CD14-positive monocyte (primary cell): ENCODE data around the gene LSMEM2. TPM values are rescaled to one million over a fixed set of nuclear protein-coding genes. Genes with fewer than 3 reads are reported as not detected.
"Not testable (repeated sequence)": the region's sequence is repeated elsewhere in the genome, so short reads cannot be mapped to it uniquely, and the experiment has no call there.

Source experiments
- DNase-seq, 3 donors: peaks; one replicate each; pipeline ENCODE4 v3.0.0-alpha.2; 2011 to 2022
- H2AFZ ChIP-seq: 2 replicates; pipeline ENCODE4 v1.6.0; 2012; ENCODE audit warnings: mild to moderate bottlenecking, low read depth, low read length, inconsistent platforms; ENCODE audit not compliant: insufficient read depth, poor library complexity, severe bottlenecking
- H3K27ac ChIP-seq, 2 donors: 1 replicate in 1 of 2; 2 replicates in 1 of 2; pipeline ENCODE4 v1.5.1; 2012 to 2013; ENCODE audit warnings: low read length in 2 of 2, control low read depth in 1 of 2, inconsistent platforms in 1 of 2, low read depth in 1 of 2, mild to moderate bottlenecking in 1 of 2
- H3K27me3 ChIP-seq, 2 donors: one replicate each; pipeline versions ENCODE4 v1.6.0 to v1.6.1; 2011 to 2013; ENCODE audit warnings: low read length in 2 of 2; ENCODE audit not compliant: control insufficient read depth in 2 of 2, insufficient read depth in 2 of 2
- H3K36me3 ChIP-seq, 2 donors: replicated peaks in 1 of 2; 1 replicate in 1 of 2; 2 replicates in 1 of 2; pipeline versions ENCODE4 v1.5.1 to v1.6.1; 2012 to 2013; ENCODE audit warnings: low read length in 2 of 2, control low read depth in 1 of 2, inconsistent platforms in 1 of 2, mild to moderate bottlenecking in 1 of 2; ENCODE audit not compliant: insufficient read depth in 2 of 2, control insufficient read depth in 1 of 2
- H3K4me1 ChIP-seq, 2 donors: 1 replicate in 1 of 2; 2 replicates in 1 of 2; pipeline versions ENCODE4 v1.5.1 to v1.6.1; 2012 to 2013; ENCODE audit warnings: low read length in 2 of 2, control low read depth in 1 of 2, inconsistent platforms in 1 of 2, mild to moderate bottlenecking in 1 of 2, moderate library complexity in 1 of 2; ENCODE audit not compliant: insufficient read depth in 2 of 2, control insufficient read depth in 1 of 2
- H3K4me2 ChIP-seq: replicated peaks from 2 replicates; pipeline ENCODE3; 2012; ENCODE audit warnings: low read length, moderate library complexity, mild to moderate bottlenecking; ENCODE audit not compliant: poor library complexity, severe bottlenecking; ENCODE audit errors: extremely low read depth
- H3K4me3 ChIP-seq, 3 experiments: fragments of 200-600 bp in 1 of 3; sonication (generic) in 1 of 3; replicated peaks in 1 of 3; 1 replicate in 2 of 3; 2 replicates in 1 of 3; pipeline ENCODE4 v1.5.1; 2011 to 2013; ENCODE audit warnings: low read length in 3 of 3, mild to moderate bottlenecking in 3 of 3, control low read depth in 2 of 3, low read depth in 2 of 3, inconsistent platforms in 1 of 3, moderate library complexity in 1 of 3
- H3K79me2 ChIP-seq: 2 replicates; pipeline ENCODE4 v1.6.0; 2012; ENCODE audit warnings: mild to moderate bottlenecking, control low read depth, inconsistent platforms, low read length, moderate library complexity; ENCODE audit not compliant: insufficient read depth
- H3K9ac ChIP-seq: 2 replicates; pipeline ENCODE4 v1.6.0; 2017; ENCODE audit warnings: low read length, mild to moderate bottlenecking; ENCODE audit not compliant: insufficient read depth, poor library complexity, severe bottlenecking
- H3K9me3 ChIP-seq, 2 donors: replicated peaks in 1 of 2; 1 replicate in 1 of 2; 2 replicates in 1 of 2; pipeline versions ENCODE4 v1.5.1 to v1.6.1; 2012 to 2013; ENCODE audit warnings: low read length in 2 of 2, control low read depth in 1 of 2; ENCODE audit not compliant: control insufficient read depth in 1 of 2, insufficient read depth in 1 of 2
- H4K20me1 ChIP-seq: 2 replicates; pipeline ENCODE4 v1.6.0; 2012; ENCODE audit warnings: mild to moderate bottlenecking, low read length, control low read depth, moderate library complexity; ENCODE audit not compliant: insufficient read depth
- H3K27ac Mint-ChIP-seq, 7 donors: one replicate each; pipeline ENCODE4 v1.8.0; 2020; ENCODE audit warnings: mild to moderate bottlenecking in 7 of 7, mixed read lengths in 7 of 7, moderate library complexity in 6 of 7, inconsistent platforms in 2 of 7
- H3K27me3 Mint-ChIP-seq, 3 donors: one replicate each; pipeline ENCODE4 v1.8.0; 2021 to 2022; ENCODE audit warnings: low read depth in 3 of 3, mild to moderate bottlenecking in 3 of 3, mixed read lengths in 3 of 3, moderate library complexity in 3 of 3, inconsistent platforms in 1 of 3
- H3K36me3 Mint-ChIP-seq, 2 donors: one replicate each; pipeline ENCODE4 v1.8.0; 2020; ENCODE audit warnings: mixed read lengths in 2 of 2, inconsistent platforms in 1 of 2, mild to moderate bottlenecking in 1 of 2
- H3K4me1 Mint-ChIP-seq: one replicate; pipeline ENCODE4 v1.8.0; 2020; ENCODE audit warnings: mild to moderate bottlenecking, mixed read lengths
- H3K4me3 Mint-ChIP-seq, 2 donors: one replicate each; pipeline ENCODE4 v1.8.0; 2020; ENCODE audit warnings: mild to moderate bottlenecking in 2 of 2, mixed read lengths in 2 of 2, moderate library complexity in 1 of 2
- H3K9me3 Mint-ChIP-seq, 7 donors: one replicate each; pipeline ENCODE4 v1.8.0; 2020 to 2022; ENCODE audit warnings: mixed read lengths in 7 of 7, mild to moderate bottlenecking in 6 of 7, moderate library complexity in 6 of 7, inconsistent platforms in 2 of 7
- WGBS: methylation state at CpG from one replicate; pipeline ENCODE4 v1.1.5; 2013; ENCODE audit warnings: missing lambda C conversion rate; ENCODE audit not compliant: insufficient coverage; 5-methylcytosine and 5-hydroxymethylcytosine counted together
- intact Hi-C, 2 donors: fragments of 100-400 bp; cut with micrococcal nuclease; formaldehyde crosslinking; loops; one replicate each; pipeline versions ENCODE4 v1.15.0 to v1.15.1; 2023
- polyA plus RNA-seq, 3 donors: library from polyadenylated mRNA; depleted of rRNA in 1 of 3; unstranded in 2 of 3; stranded (reverse) in 1 of 3; fragments of 300-500 nt in 2 of 3; fragments of >200 nt in 1 of 3; fragmentation: Illumina TruSeq in 2 of 3; gene quantifications; 1 replicate in 2 of 3; 2 replicates in 1 of 3; pipeline ENCODE4 v1.2.3, GENCODE V29; 2012 to 2021
- TF ChIP-seq, protein P1 (sequence below): fragments of 200-600 bp; IDR thresholded peaks from one replicate; pipeline ENCODE4 v1.8.0; 2022; ENCODE audit warnings: antibody characterized with exemption, mild to moderate bottlenecking

The LSMEM2 gene
- polyA plus RNA-seq, 3 donors, result not detected

- H3K4me1 ChIP-seq, result peaks cover 16 to 26% of the 10 kb centered on the region in 2 donors
- H3K4me3 Mint-ChIP-seq, result no peak overlapping the region
- TF ChIP-seq, protein P1, sequence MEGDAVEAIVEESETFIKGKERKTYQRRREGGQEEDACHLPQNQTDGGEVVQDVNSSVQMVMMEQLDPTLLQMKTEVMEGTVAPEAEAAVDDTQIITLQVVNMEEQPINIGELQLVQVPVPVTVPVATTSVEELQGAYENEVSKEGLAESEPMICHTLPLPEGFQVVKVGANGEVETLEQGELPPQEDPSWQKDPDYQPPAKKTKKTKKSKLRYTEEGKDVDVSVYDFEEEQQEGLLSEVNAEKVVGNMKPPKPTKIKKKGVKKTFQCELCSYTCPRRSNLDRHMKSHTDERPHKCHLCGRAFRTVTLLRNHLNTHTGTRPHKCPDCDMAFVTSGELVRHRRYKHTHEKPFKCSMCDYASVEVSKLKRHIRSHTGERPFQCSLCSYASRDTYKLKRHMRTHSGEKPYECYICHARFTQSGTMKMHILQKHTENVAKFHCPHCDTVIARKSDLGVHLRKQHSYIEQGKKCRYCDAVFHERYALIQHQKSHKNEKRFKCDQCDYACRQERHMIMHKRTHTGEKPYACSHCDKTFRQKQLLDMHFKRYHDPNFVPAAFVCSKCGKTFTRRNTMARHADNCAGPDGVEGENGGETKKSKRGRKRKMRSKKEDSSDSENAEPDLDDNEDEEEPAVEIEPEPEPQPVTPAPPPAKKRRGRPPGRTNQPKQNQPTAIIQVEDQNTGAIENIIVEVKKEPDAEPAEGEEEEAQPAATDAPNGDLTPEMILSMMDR, result no peak
- H3K4me2 ChIP-seq, result no peak overlapping the region
- H3K27ac Mint-ChIP-seq, result peak overlapping the region in 1 of 7 donors; percentile 24
- H3K27me3 ChIP-seq, result peaks cover 16 to 49% of the 10 kb centered on the region in 2 donors
- no peak overlapping the region for H2AFZ ChIP-seq
- no peaks in the 10 kb centered on the region for H3K36me3 ChIP-seq
- DNase-seq, result peak in 1 of 3 donors; percentile 32
- peaks cover 0 to 11% of the 10 kb centered on the region in 2 donors for H3K9me3 ChIP-seq
- H4K20me1 ChIP-seq, result peaks cover 6% of the 10 kb centered on the region
- 100% methylated on average over 9 of the region's 19 CpGs for WGBS
- H3K4me1 Mint-ChIP-seq, result peaks cover 21% of the 10 kb centered on the region
- no peak overlapping the region for H3K9ac ChIP-seq
- peaks cover 4 to 5% of the 10 kb centered on the region in 2 donors for H3K36me3 Mint-ChIP-seq
- no peak overlapping the region for H3K4me3 ChIP-seq
- no peak overlapping the region for H3K27ac ChIP-seq
- intact Hi-C loops, result loop anchor here in 1 of 2 donors (1.0 to 5.0 kb wide), 2 partner anchors 77 to 148 kb away; no protein-coding TSS in a partner anchor
- H3K79me2 ChIP-seq, result no peaks in the 10 kb centered on the region
- H3K9me3 Mint-ChIP-seq, result peaks cover 0 to 13% (median 7%) of the 10 kb centered on the region in 7 donors
- peaks cover 53 to 68% (median 64%) of the 10 kb centered on the region in 3 donors for H3K27me3 Mint-ChIP-seq
Observed at GRCh38 chr3:50270422-50271224, 8.3 kb upstream of the LSMEM2 start.

- no peak for DNase-seq
- peaks cover 16 to 33% of the 10 kb centered on the region in 2 donors for H3K4me1 ChIP-seq
- peaks cover 0 to 18% (median 11%) of the 10 kb centered on the region in 7 donors for H3K9me3 Mint-ChIP-seq
- TF ChIP-seq, protein P1, result no peak
- intact Hi-C loops, result loop anchor here in 1 of 2 donors (1.0 to 5.0 kb wide), 2 partner anchors 78 to 149 kb away; no protein-coding TSS in a partner anchor
- H2AFZ ChIP-seq, result no peak overlapping the region
- H3K9ac ChIP-seq, result no peak overlapping the region
- H3K27me3 ChIP-seq, result peaks cover 24 to 50% of the 10 kb centered on the region in 2 donors
- H3K4me1 Mint-ChIP-seq, result peaks cover 26% of the 10 kb centered on the region
- H3K27me3 Mint-ChIP-seq, result peaks cover 54 to 66% (median 64%) of the 10 kb centered on the region in 3 donors
- H3K4me3 Mint-ChIP-seq, result no peak overlapping the region
- peaks cover 6 to 8% of the 10 kb centered on the region in 2 donors for H3K36me3 Mint-ChIP-seq
- peak overlapping the region in 2 of 7 donors; percentile 10 to 15 for H3K27ac Mint-ChIP-seq
- 92% methylated on average over 6 of the region's 10 CpGs for WGBS
- no peak overlapping the region for H3K4me2 ChIP-seq
- H3K27ac ChIP-seq, result no peak overlapping the region
- peaks cover 0 to 11% of the 10 kb centered on the region in 2 donors for H3K9me3 ChIP-seq
- no peaks in the 10 kb centered on the region for H3K36me3 ChIP-seq
- H3K79me2 ChIP-seq, result no peaks in the 10 kb centered on the region
- no peak overlapping the region for H3K4me3 ChIP-seq
- H4K20me1 ChIP-seq, result peaks cover 6% of the 10 kb centered on the region
Observed at GRCh38 chr3:50271314-50271936, 7.5 kb upstream of the LSMEM2 start.

DNA sequence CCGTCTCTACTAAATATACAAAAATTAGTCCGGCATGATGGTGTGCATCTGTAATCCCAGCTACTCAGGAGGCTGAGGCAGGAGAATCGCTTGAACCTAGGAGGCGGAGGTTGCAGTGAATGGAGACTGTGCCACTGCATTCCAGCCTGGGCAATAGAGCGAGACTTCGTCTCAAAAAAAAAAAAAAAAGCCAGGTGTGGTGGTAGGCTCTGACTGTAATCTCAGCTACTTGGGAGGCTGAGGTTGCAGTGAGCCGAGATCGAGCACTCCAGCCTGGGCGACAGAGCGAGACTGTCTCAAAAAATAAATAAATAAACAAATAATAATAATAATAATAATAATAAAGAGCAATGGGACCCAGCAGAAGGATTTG, 6.4 kb upstream of the LSMEM2 start:
- H3K27me3 Mint-ChIP-seq, result peaks cover 52 to 66% (median 64%) of the 10 kb centered on the region in 3 donors
- not testable (repeated sequence) for H3K4me3 ChIP-seq, H3K4me3 Mint-ChIP-seq, H3K4me2 ChIP-seq, H3K27ac Mint-ChIP-seq, H3K36me3 ChIP-seq, DNase-seq, H3K36me3 Mint-ChIP-seq, H2AFZ ChIP-seq, H3K9ac ChIP-seq, H4K20me1 ChIP-seq, H3K79me2 ChIP-seq, H3K27ac ChIP-seq
- no CpG with 5 or more reads among the region's 10 CpGs for WGBS
- peaks cover 0 to 18% (median 13%) of the 10 kb centered on the region in 7 donors for H3K9me3 Mint-ChIP-seq
- H3K9me3 ChIP-seq, result peaks cover 3 to 11% of the 10 kb centered on the region in 2 donors
- H3K4me1 Mint-ChIP-seq, result peaks cover 26% of the 10 kb centered on the region
- intact Hi-C loops, result loop anchor here (2.0 to 5.0 kb wide), 2 partner anchors 150 to 152 kb away; no protein-coding TSS in a partner anchor
- peaks cover 24 to 48% of the 10 kb centered on the region in 2 donors for H3K27me3 ChIP-seq
- peaks cover 16 to 34% of the 10 kb centered on the region in 2 donors for H3K4me1 ChIP-seq
